RWPE1 (cell line): ENCODE data around the gene EYA4.

Source experiments
- CTCF ChIA-PET: fragments of 350-600 bp; sonication (Branson Sonifier 250); formaldehyde crosslinking; extraction: SDS; loops from one replicate; lab custom pipeline; 2021; lab: Yijun Ruan, JAX
- POLR2A ChIA-PET: fragments of 400-600 bp; formaldehyde crosslinking; extraction: SDS; loops from one replicate; lab custom pipeline; 2020; ENCODE audit warnings: antibody characterized with exemption; ENCODE audit not compliant: low non-redundant PET; lab: Yijun Ruan, JAX
- DNase-seq: peaks from one replicate; pipeline ENCODE4 v3.0.0; 2012; ENCODE audit warnings: low spot score
- H3K27ac ChIP-seq: fragments of 450-650 bp; 2 replicates; pipeline ENCODE4 v1.5.1; 2017
- CTCF ChIP-seq: fragments of 450-650 bp; conservative IDR thresholded peaks from 2 replicates; pipeline ENCODE4 v1.5.1; 2017; ENCODE audit warnings: low read depth, mild to moderate bottlenecking

EYA4 gene

GRCh38 chr6:133424359-133424758 is 183.2 kb downstream of the EYA4 start:
- no peak for TF ChIP-seq CTCF
- ChIA-PET POLR2A (no interaction called here), CTCF (no interaction called here)
- no peak overlapping the region for H3K27ac ChIP-seq
- DNase-seq = no peak

- H3K27ac ChIP-seq = no peak overlapping the region
- DNase-seq = no peak
- CTCF ChIA-PET = no interaction called here
- POLR2A ChIA-PET = no interaction called here
- no peak for TF ChIP-seq CTCF
Observed at GRCh38 chr6:133426038-133426437, 184.9 kb downstream of the EYA4 start.

- no peak overlapping the region for H3K27ac ChIP-seq
- TF ChIP-seq CTCF = no peak
- ChIA-PET POLR2A (no interaction called here), CTCF (interaction anchor here (0.7 kb wide), 1 partner anchor 32 kb away, joined by 6 read pairs; no protein-coding TSS in a partner anchor)
- no peak for DNase-seq
Observed at GRCh38 chr6:133428295-133428694, 187.1 kb downstream of the EYA4 start.

- no peak for DNase-seq
- no peak for TF ChIP-seq CTCF
- POLR2A ChIA-PET = no interaction called here
- CTCF ChIA-PET = no interaction called here
- no peak overlapping the region for H3K27ac ChIP-seq
Observed at GRCh38 chr6:133430530-133430929, 189.4 kb downstream of the EYA4 start.

GRCh38 chr6:133431031-133431430 is 189.9 kb downstream of the EYA4 start:
- H3K27ac ChIP-seq = no peak overlapping the region
- ChIA-PET CTCF (no interaction called here), POLR2A (no interaction called here)

GRCh38 chr6:133432021-133432989 is 191.1 kb downstream of the EYA4 start:
- H3K27ac ChIP-seq = no peak overlapping the region
- ChIA-PET CTCF (interaction anchor here (0.5 kb wide), 1 partner anchor 602 kb away, joined by 3 read pairs; no protein-coding TSS in a partner anchor), POLR2A (no interaction called here)
- no peak for DNase-seq
- TF ChIP-seq CTCF = no peak

More at GRCh38 chr6:133431031-133431430, 189.9 kb downstream of the EYA4 start:
- no peak for TF ChIP-seq CTCF
- no peak for DNase-seq
